ENCODE data around the gene PLEKHM2.

The PLEKHM2 gene

GRCh38 chr1:15731735-15732685 is 47.9 kb downstream of the PLEKHM2 start:
- no peak overlapping the region for H3K23ac ChIP-seq (ENCODE audit: low read depth, low read length, poor library complexity)
- H2AFZ ChIP-seq (ENCODE audit: low read length) = no peak overlapping the region
- H2BK5ac ChIP-seq (ENCODE audit: low read length) = peak overlapping the region; percentile 53
- peak overlapping the region in 1 of 2 donors; percentile 6 for H3K4me3 ChIP-seq (ENCODE audit: low read length in 2 of 2)
- H2BK12ac ChIP-seq (ENCODE audit: low read length) = no peak overlapping the region
- no peak overlapping the region for H4K91ac ChIP-seq (ENCODE audit: low read depth, low read length, poor library complexity)
- H2BK120ac ChIP-seq (ENCODE audit: low read depth, low read length) = no peak overlapping the region
- H4K8ac ChIP-seq (ENCODE audit: low read depth, low read length) = no peak overlapping the region
- WGBS, 2 donors (ENCODE audit: extremely low coverage in 2 of 2, insufficient read length in 2 of 2, insufficient replicate concordance in 1 of 2) = no CpG with 5 or more reads among the region's 39 CpGs
- H2AK5ac ChIP-seq (ENCODE audit: low read depth, low read length) = no peak overlapping the region
- H3K4me2 ChIP-seq (ENCODE audit: insufficient read depth, low read length, poor library complexity, severe bottlenecking) = no peak overlapping the region
- H3K9me3 ChIP-seq (replicated peaks in 1 of 2; ENCODE audit: control insufficient read depth in 2 of 2, insufficient read depth in 1 of 2, low read depth in 1 of 2, low read length in 2 of 2) = no peaks in the 10 kb centered on the region
- peak overlapping the region; percentile 71 for H3K14ac ChIP-seq (ENCODE audit: low read length)
- no peak overlapping the region for H3K18ac ChIP-seq (ENCODE audit: low read length)
- no peak overlapping the region for H3K27ac ChIP-seq (replicated peaks; ENCODE audit: low read length)
- H3K36me3 ChIP-seq (replicated peaks in 1 of 2; ENCODE audit: control insufficient read depth in 2 of 2, insufficient read depth in 2 of 2, low read length in 2 of 2) = peaks cover 61 to 83% of the 10 kb centered on the region in 2 donors
- no peak overlapping the region for H3K4ac ChIP-seq (ENCODE audit: low read length)
- H3K9ac ChIP-seq (ENCODE audit: low read depth, low read length, poor library complexity) = no peak overlapping the region
- H3K27me3 ChIP-seq (ENCODE audit: control insufficient read depth in 3 of 3, insufficient read depth in 3 of 3, low read depth in 1 of 3, low read length in 3 of 3) = no peaks in the 10 kb centered on the region
- peaks cover 7% of the 10 kb centered on the region for H3K79me1 ChIP-seq (ENCODE audit: low read depth, low read length)
- H2BK15ac ChIP-seq (ENCODE audit: low read length) = no peak overlapping the region
- DNase-seq (ENCODE audit: low spot score) = no peak
- H3K4me1 ChIP-seq (ENCODE audit: control insufficient read depth in 2 of 2, insufficient read depth in 1 of 2, low read depth in 1 of 2, low read length in 2 of 2) = peaks cover 0 to 5% of the 10 kb centered on the region in 2 donors

DNA sequence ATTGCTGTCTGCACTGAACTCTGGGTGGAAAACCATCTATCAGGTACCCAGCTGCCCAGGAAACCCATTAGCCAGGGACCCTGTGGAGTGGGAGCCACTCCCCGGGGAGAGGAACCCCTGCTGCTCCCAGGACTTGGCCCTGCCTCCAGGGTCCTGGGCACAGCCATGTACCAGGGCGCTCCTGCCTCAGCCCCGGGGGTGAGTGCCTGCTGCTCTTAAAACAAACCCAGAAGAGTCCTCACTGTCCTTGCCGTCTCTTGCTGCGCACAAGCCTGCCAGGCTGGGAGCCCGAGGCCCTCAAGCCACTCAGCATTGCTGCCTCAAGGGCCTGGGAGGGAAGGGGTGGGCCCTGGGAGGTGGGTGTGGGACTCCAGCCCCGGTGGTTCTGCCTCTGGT is 48.6 kb downstream of the PLEKHM2 start:
- Histone ChIP-seq H4K91ac (ENCODE audit: low read depth, low read length, poor library complexity) (no peak overlapping the region), H2BK5ac (ENCODE audit: low read length) (peak overlapping the region; percentile 24), H2BK120ac (ENCODE audit: low read depth, low read length) (no peak overlapping the region), H3K9ac (ENCODE audit: low read depth, low read length, poor library complexity) (no peak overlapping the region), H3K4me3 (ENCODE audit: low read length in 2 of 2) (no peak overlapping the region), H3K18ac (ENCODE audit: low read length) (no peak overlapping the region), H2BK15ac (ENCODE audit: low read length) (no peak overlapping the region), H3K4me2 (ENCODE audit: insufficient read depth, low read length, poor library complexity, severe bottlenecking) (no peak overlapping the region), H2AFZ (ENCODE audit: low read length) (no peak overlapping the region), H3K36me3 (replicated peaks in 1 of 2; ENCODE audit: control insufficient read depth in 2 of 2, insufficient read depth in 2 of 2, low read length in 2 of 2) (peaks cover 54 to 76% of the 10 kb centered on the region in 2 donors), H3K9me3 (replicated peaks in 1 of 2; ENCODE audit: control insufficient read depth in 2 of 2, insufficient read depth in 1 of 2, low read depth in 1 of 2, low read length in 2 of 2) (no peaks in the 10 kb centered on the region), H3K27ac (replicated peaks; ENCODE audit: low read length) (no peak overlapping the region), H4K8ac (ENCODE audit: low read depth, low read length) (no peak overlapping the region), H3K14ac (ENCODE audit: low read length) (no peak overlapping the region), H3K4me1 (ENCODE audit: control insufficient read depth in 2 of 2, insufficient read depth in 1 of 2, low read depth in 1 of 2, low read length in 2 of 2) (peaks cover 0 to 5% of the 10 kb centered on the region in 2 donors), H3K27me3 (ENCODE audit: control insufficient read depth in 3 of 3, insufficient read depth in 3 of 3, low read depth in 1 of 3, low read length in 3 of 3) (no peaks in the 10 kb centered on the region), H3K79me1 (ENCODE audit: low read depth, low read length) (peaks cover 7% of the 10 kb centered on the region), H2BK12ac (ENCODE audit: low read length) (no peak overlapping the region), H2AK5ac (ENCODE audit: low read depth, low read length) (no peak overlapping the region), H3K4ac (ENCODE audit: low read length) (no peak overlapping the region), H3K23ac (ENCODE audit: low read depth, low read length, poor library complexity) (no peak overlapping the region)
- DNase-seq (ENCODE audit: low spot score) = no peak
- WGBS, 2 donors (ENCODE audit: extremely low coverage in 2 of 2, insufficient read length in 2 of 2, insufficient replicate concordance in 1 of 2) = no CpG with 5 or more reads among the region's 7 CpGs

DNA sequence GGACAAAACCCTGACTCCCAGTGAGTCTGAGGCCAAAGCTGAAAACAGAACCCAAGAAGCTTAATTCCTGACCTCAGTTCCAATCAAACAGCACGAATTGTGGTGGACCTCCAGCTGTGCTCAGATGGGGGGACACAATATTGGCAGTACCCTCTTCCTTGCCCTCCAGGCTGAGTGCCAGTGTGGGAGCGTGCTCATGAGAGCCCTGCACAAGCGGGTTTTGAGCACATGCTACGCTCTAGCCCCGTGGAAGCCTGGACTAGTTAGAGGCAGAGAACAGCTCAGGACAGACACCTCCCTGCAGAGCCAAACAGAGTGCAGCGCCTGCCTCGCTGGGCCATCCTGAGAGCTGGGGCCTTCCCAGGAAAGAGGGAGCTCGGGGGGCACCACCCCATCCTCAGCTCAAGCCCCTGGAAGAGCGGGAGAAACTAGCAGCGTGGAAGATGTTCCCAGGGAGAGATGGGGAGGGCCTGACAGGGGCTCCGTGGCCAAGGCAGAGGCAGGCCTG is 49.2 kb downstream of the PLEKHM2 start:
- Histone ChIP-seq H3K4me2 (ENCODE audit: insufficient read depth, low read length, poor library complexity, severe bottlenecking) (no peak overlapping the region), H3K4me1 (ENCODE audit: control insufficient read depth in 2 of 2, insufficient read depth in 1 of 2, low read depth in 1 of 2, low read length in 2 of 2) (peaks cover 2 to 5% of the 10 kb centered on the region in 2 donors), H2BK15ac (ENCODE audit: low read length) (no peak overlapping the region), H3K36me3 (replicated peaks in 1 of 2; ENCODE audit: control insufficient read depth in 2 of 2, insufficient read depth in 2 of 2, low read length in 2 of 2) (peaks cover 49 to 70% of the 10 kb centered on the region in 2 donors), H3K14ac (ENCODE audit: low read length) (no peak overlapping the region), H2BK12ac (ENCODE audit: low read length) (no peak overlapping the region), H2BK5ac (ENCODE audit: low read length) (peak overlapping the region; percentile 24), H3K18ac (ENCODE audit: low read length) (no peak overlapping the region), H2BK120ac (ENCODE audit: low read depth, low read length) (no peak overlapping the region), H3K27ac (replicated peaks; ENCODE audit: low read length) (no peak overlapping the region), H2AK5ac (ENCODE audit: low read depth, low read length) (no peak overlapping the region), H3K9me3 (replicated peaks in 1 of 2; ENCODE audit: control insufficient read depth in 2 of 2, insufficient read depth in 1 of 2, low read depth in 1 of 2, low read length in 2 of 2) (no peaks in the 10 kb centered on the region), H4K8ac (ENCODE audit: low read depth, low read length) (no peak overlapping the region), H3K9ac (ENCODE audit: low read depth, low read length, poor library complexity) (no peak overlapping the region), H3K23ac (ENCODE audit: low read depth, low read length, poor library complexity) (peak overlapping the region; percentile 73), H3K27me3 (ENCODE audit: control insufficient read depth in 3 of 3, insufficient read depth in 3 of 3, low read depth in 1 of 3, low read length in 3 of 3) (no peaks in the 10 kb centered on the region), H2AFZ (ENCODE audit: low read length) (no peak overlapping the region), H3K4me3 (ENCODE audit: low read length in 2 of 2) (no peak overlapping the region), H4K91ac (ENCODE audit: low read depth, low read length, poor library complexity) (no peak overlapping the region), H3K79me1 (ENCODE audit: low read depth, low read length) (peaks cover 7% of the 10 kb centered on the region), H3K4ac (ENCODE audit: low read length) (no peak overlapping the region)
- DNase-seq (ENCODE audit: low spot score) = no peak
- WGBS, 2 donors (ENCODE audit: extremely low coverage in 2 of 2, insufficient read length in 2 of 2, insufficient replicate concordance in 1 of 2) = no CpG with 5 or more reads among the region's 11 CpGs

GRCh38 chr1:15733726-15734226 is 49.7 kb downstream of the PLEKHM2 start:
- H2BK12ac ChIP-seq (ENCODE audit: low read length) = no peak overlapping the region
- H2BK120ac ChIP-seq (ENCODE audit: low read depth, low read length) = no peak overlapping the region
- no peak overlapping the region for H2AK5ac ChIP-seq (ENCODE audit: low read depth, low read length)
- H4K91ac ChIP-seq (ENCODE audit: low read depth, low read length, poor library complexity) = no peak overlapping the region
- H3K9me3 ChIP-seq (replicated peaks in 1 of 2; ENCODE audit: control insufficient read depth in 2 of 2, insufficient read depth in 1 of 2, low read depth in 1 of 2, low read length in 2 of 2) = no peaks in the 10 kb centered on the region
- H3K4me1 ChIP-seq (ENCODE audit: control insufficient read depth in 2 of 2, insufficient read depth in 1 of 2, low read depth in 1 of 2, low read length in 2 of 2) = peaks cover 2 to 5% of the 10 kb centered on the region in 2 donors
- H2BK5ac ChIP-seq (ENCODE audit: low read length) = peak overlapping the region; percentile 24
- no peaks in the 10 kb centered on the region for H3K27me3 ChIP-seq (ENCODE audit: control insufficient read depth in 3 of 3, insufficient read depth in 3 of 3, low read depth in 1 of 3, low read length in 3 of 3)
- DNase-seq (ENCODE audit: low spot score) = no peak
- no peak overlapping the region for H3K27ac ChIP-seq (replicated peaks; ENCODE audit: low read length)
- H3K14ac ChIP-seq (ENCODE audit: low read length) = peak overlapping the region; percentile 38
- H3K23ac ChIP-seq (ENCODE audit: low read depth, low read length, poor library complexity) = no peak overlapping the region
- H3K36me3 ChIP-seq (replicated peaks in 1 of 2; ENCODE audit: control insufficient read depth in 2 of 2, insufficient read depth in 2 of 2, low read length in 2 of 2) = peaks cover 44 to 65% of the 10 kb centered on the region in 2 donors
- peaks cover 7% of the 10 kb centered on the region for H3K79me1 ChIP-seq (ENCODE audit: low read depth, low read length)
- no peak overlapping the region for H2BK15ac ChIP-seq (ENCODE audit: low read length)
- H3K4me2 ChIP-seq (ENCODE audit: insufficient read depth, low read length, poor library complexity, severe bottlenecking) = no peak overlapping the region
- H3K4me3 ChIP-seq (ENCODE audit: low read length in 2 of 2) = no peak overlapping the region
- H3K9ac ChIP-seq (ENCODE audit: low read depth, low read length, poor library complexity) = no peak overlapping the region
- H4K8ac ChIP-seq (ENCODE audit: low read depth, low read length) = no peak overlapping the region
- no peak overlapping the region for H2AFZ ChIP-seq (ENCODE audit: low read length)
- no peak overlapping the region for H3K4ac ChIP-seq (ENCODE audit: low read length)
- WGBS, 2 donors (ENCODE audit: extremely low coverage in 2 of 2, insufficient read length in 2 of 2, insufficient replicate concordance in 1 of 2) = no CpG with 5 or more reads among the region's 27 CpGs
- no peak overlapping the region for H3K18ac ChIP-seq (ENCODE audit: low read length)
